CD4-positive, alpha-beta T cell treated with Interleukin-15 for 4 hours (primary cell): ENCODE results near the gene HINT1.
"Not testable (repeated sequence)": the region's sequence is repeated elsewhere in the genome, so short reads cannot be mapped to it uniquely, and the experiment has no call there.

ENCODE experiments used
- DNase-seq: peaks from one replicate; pipeline ENCODE4 v3.0.0-alpha.2; 2020; ENCODE audit warnings: low spot score

HINT1 gene

GRCh38 chr5:131165119-131165727, at the start of gene HINT1:
Gene HINT1 (minus strand): TSS chr5:131165256. CDS start chr5:131165205, 51 bp downstream.
- peak; percentile 93 for DNase-seq

GRCh38 chr5:131214609-131215227, 49.7 kb upstream of the HINT1 start:
- DNase-seq: no peak

- no peak for DNase-seq
These were observed 47.5 kb upstream of the HINT1 start for GRCh38 chr5:131212471-131213021.

- no peak for DNase-seq
These were observed 46.6 kb upstream of the HINT1 start for GRCh38 chr5:131211669-131212068.

- no peak for DNase-seq
These were observed 45.1 kb upstream of the HINT1 start for GRCh38 chr5:131210151-131210510.

GRCh38 chr5:131209506-131210150, 44.6 kb upstream of the HINT1 start:
- DNase-seq: peak; percentile 77

- DNase-seq: no peak
These were observed 44.1 kb upstream of the HINT1 start for GRCh38 chr5:131209175-131209505.

- DNase-seq: no peak
These were observed 41.7 kb upstream of the HINT1 start for GRCh38 chr5:131206772-131207171.

- DNase-seq: no peak
These were observed 41.0 kb upstream of the HINT1 start for GRCh38 chr5:131206061-131206460.

GRCh38 chr5:131204964-131205363, 39.9 kb upstream of the HINT1 start:
- no peak for DNase-seq

- no peak for DNase-seq
These were observed 35.5 kb upstream of the HINT1 start for GRCh38 chr5:131200560-131200959.

GRCh38 chr5:131198625-131199024, 33.6 kb upstream of the HINT1 start:
- no peak for DNase-seq

- DNase-seq: no peak
These were observed 31.3 kb upstream of the HINT1 start for GRCh38 chr5:131196331-131196730.

GRCh38 chr5:131195696-131196095, 30.6 kb upstream of the HINT1 start:
- DNase-seq: no peak

- no peak for DNase-seq
These were observed 29.7 kb upstream of the HINT1 start for GRCh38 chr5:131194725-131195124.

- DNase-seq: not testable (repeated sequence)
These were observed 28.8 kb upstream of the HINT1 start for GRCh38 chr5:131193897-131194296.

GRCh38 chr5:131193106-131193505, 28.1 kb upstream of the HINT1 start:
- no peak for DNase-seq

- no peak for DNase-seq
These were observed 21.7 kb upstream of the HINT1 start for GRCh38 chr5:131186561-131187256.

GRCh38 chr5:131185523-131186104, 20.6 kb upstream of the HINT1 start:
- no peak for DNase-seq

- DNase-seq: no peak
These were observed 17.8 kb upstream of the HINT1 start for GRCh38 chr5:131182839-131183238.

GRCh38 chr5:131180407-131180806, 15.4 kb upstream of the HINT1 start:
- DNase-seq: no peak

GRCh38 chr5:131171276-131171810, 6.3 kb upstream of the HINT1 start:
- peak; percentile 14 for DNase-seq
